ENCODE results near the gene DPEP2. TPM values are rescaled to one million over a fixed set of nuclear protein-coding genes. Genes with fewer than 3 reads are reported as not detected.

The DPEP2 gene
- total and polyA plus RNA-seq, 2 of the 13 experiments (the other 11 are each of a cell fraction or from before 2014, with no cell fraction given), result 0.18 TPM; not detected in 1

DNA sequence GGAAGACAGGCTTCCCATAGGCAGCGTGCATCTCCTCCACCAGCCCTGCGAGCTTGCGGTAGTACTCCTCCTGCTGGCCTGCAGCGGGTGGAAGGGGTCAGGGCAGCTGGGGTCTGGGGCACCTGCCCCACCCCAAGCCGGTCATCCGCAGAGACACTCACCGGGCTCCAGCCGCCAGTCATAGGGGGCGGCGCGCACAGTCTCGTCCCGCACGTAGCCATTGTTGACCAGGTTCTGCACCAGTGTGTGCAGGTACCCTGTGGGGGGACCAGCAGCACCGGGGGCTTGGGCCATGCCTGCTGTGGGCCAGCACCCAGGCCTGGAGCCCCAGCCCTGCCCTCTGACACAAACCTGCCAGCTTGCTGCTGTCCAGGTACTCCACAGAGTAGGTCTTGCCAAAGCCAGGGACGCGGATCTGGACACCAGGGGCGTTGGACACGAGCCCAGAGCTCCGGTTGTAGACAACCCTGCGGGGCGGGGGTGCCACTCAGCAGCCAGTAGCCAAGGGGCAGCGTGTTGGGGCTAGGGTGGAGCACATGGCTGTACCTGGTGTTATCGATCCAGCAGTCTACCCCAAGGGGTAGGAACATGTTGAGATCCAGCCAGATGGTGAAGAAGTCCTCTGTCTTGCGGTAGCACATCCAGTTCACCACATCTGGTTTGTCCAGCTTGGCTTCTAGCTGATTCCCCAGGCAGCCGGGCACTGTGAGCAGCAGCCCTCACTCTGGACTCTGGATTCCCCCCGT is 56.6 kb downstream of the DPEP2 start (continued):
- TF ChIP-seq, protein P1, sequence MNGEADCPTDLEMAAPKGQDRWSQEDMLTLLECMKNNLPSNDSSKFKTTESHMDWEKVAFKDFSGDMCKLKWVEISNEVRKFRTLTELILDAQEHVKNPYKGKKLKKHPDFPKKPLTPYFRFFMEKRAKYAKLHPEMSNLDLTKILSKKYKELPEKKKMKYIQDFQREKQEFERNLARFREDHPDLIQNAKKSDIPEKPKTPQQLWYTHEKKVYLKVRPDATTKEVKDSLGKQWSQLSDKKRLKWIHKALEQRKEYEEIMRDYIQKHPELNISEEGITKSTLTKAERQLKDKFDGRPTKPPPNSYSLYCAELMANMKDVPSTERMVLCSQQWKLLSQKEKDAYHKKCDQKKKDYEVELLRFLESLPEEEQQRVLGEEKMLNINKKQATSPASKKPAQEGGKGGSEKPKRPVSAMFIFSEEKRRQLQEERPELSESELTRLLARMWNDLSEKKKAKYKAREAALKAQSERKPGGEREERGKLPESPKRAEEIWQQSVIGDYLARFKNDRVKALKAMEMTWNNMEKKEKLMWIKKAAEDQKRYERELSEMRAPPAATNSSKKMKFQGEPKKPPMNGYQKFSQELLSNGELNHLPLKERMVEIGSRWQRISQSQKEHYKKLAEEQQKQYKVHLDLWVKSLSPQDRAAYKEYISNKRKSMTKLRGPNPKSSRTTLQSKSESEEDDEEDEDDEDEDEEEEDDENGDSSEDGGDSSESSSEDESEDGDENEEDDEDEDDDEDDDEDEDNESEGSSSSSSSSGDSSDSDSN (CRISPR knock-in tag; IDR thresholded peaks at IDR 0.05), result peak; percentile 7
- TF ChIP-seq ZC3H4 (CRISPR knock-in tag; IDR thresholded peaks at IDR 0.05; ENCODE audit: borderline replicate concordance), result peak; percentile 72; the same call in 1 of the 2 replicates
- TF ChIP-seq, protein P2, sequence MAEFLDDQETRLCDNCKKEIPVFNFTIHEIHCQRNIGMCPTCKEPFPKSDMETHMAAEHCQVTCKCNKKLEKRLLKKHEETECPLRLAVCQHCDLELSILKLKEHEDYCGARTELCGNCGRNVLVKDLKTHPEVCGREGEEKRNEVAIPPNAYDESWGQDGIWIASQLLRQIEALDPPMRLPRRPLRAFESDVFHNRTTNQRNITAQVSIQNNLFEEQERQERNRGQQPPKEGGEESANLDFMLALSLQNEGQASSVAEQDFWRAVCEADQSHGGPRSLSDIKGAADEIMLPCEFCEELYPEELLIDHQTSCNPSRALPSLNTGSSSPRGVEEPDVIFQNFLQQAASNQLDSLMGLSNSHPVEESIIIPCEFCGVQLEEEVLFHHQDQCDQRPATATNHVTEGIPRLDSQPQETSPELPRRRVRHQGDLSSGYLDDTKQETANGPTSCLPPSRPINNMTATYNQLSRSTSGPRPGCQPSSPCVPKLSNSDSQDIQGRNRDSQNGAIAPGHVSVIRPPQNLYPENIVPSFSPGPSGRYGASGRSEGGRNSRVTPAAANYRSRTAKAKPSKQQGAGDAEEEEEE (CRISPR knock-in tag; IDR thresholded peaks at IDR 0.05; ENCODE audit: borderline replicate concordance), result no peak
- TF ChIP-seq, protein P3, sequence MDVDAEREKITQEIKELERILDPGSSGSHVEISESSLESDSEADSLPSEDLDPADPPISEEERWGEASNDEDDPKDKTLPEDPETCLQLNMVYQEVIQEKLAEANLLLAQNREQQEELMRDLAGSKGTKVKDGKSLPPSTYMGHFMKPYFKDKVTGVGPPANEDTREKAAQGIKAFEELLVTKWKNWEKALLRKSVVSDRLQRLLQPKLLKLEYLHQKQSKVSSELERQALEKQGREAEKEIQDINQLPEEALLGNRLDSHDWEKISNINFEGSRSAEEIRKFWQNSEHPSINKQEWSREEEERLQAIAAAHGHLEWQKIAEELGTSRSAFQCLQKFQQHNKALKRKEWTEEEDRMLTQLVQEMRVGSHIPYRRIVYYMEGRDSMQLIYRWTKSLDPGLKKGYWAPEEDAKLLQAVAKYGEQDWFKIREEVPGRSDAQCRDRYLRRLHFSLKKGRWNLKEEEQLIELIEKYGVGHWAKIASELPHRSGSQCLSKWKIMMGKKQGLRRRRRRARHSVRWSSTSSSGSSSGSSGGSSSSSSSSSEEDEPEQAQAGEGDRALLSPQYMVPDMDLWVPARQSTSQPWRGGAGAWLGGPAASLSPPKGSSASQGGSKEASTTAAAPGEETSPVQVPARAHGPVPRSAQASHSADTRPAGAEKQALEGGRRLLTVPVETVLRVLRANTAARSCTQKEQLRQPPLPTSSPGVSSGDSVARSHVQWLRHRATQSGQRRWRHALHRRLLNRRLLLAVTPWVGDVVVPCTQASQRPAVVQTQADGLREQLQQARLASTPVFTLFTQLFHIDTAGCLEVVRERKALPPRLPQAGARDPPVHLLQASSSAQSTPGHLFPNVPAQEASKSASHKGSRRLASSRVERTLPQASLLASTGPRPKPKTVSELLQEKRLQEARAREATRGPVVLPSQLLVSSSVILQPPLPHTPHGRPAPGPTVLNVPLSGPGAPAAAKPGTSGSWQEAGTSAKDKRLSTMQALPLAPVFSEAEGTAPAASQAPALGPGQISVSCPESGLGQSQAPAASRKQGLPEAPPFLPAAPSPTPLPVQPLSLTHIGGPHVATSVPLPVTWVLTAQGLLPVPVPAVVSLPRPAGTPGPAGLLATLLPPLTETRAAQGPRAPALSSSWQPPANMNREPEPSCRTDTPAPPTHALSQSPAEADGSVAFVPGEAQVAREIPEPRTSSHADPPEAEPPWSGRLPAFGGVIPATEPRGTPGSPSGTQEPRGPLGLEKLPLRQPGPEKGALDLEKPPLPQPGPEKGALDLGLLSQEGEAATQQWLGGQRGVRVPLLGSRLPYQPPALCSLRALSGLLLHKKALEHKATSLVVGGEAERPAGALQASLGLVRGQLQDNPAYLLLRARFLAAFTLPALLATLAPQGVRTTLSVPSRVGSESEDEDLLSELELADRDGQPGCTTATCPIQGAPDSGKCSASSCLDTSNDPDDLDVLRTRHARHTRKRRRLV (CRISPR knock-in tag; IDR thresholded peaks at IDR 0.05), result no peak
- 0 out of 2 replicates have a peak, but pooled peaks have one; percentile 33 for TF ChIP-seq MXD4 (CRISPR knock-in tag; IDR thresholded peaks at IDR 0.05)
- TF ChIP-seq ZNF484 (CRISPR knock-in tag; IDR thresholded peaks at IDR 0.05; ENCODE audit: borderline replicate concordance, low read depth), result 0 out of 2 replicates have a peak, but pooled peaks have one; percentile 55
- 0 out of 2 replicates have a peak, but pooled peaks have one; percentile 15 for TF ChIP-seq ZNF605 (CRISPR knock-in tag; IDR thresholded peaks at IDR 0.05)
- TF ChIP-seq SETDB1 (CRISPR knock-in tag; IDR thresholded peaks at IDR 0.05; ENCODE audit: borderline replicate concordance), result peak; percentile 44; the same call in 1 of the 2 replicates
- TF ChIP-seq, protein P4, sequence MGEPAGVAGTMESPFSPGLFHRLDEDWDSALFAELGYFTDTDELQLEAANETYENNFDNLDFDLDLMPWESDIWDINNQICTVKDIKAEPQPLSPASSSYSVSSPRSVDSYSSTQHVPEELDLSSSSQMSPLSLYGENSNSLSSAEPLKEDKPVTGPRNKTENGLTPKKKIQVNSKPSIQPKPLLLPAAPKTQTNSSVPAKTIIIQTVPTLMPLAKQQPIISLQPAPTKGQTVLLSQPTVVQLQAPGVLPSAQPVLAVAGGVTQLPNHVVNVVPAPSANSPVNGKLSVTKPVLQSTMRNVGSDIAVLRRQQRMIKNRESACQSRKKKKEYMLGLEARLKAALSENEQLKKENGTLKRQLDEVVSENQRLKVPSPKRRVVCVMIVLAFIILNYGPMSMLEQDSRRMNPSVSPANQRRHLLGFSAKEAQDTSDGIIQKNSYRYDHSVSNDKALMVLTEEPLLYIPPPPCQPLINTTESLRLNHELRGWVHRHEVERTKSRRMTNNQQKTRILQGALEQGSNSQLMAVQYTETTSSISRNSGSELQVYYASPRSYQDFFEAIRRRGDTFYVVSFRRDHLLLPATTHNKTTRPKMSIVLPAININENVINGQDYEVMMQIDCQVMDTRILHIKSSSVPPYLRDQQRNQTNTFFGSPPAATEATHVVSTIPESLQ (CRISPR knock-in tag; conservative IDR thresholded peaks at IDR 0.05), result no peak
- TF ChIP-seq MEIS1 (CRISPR knock-in tag; IDR thresholded peaks at IDR 0.05; ENCODE audit: borderline replicate concordance), result no peak
- 0 out of 2 replicates have a peak, but pooled peaks have one; percentile 10 for TF ChIP-seq MEF2D (CRISPR knock-in tag; IDR thresholded peaks at IDR 0.05)
- peak; percentile 47 for TF ChIP-seq PHF5A (CRISPR knock-in tag; IDR thresholded peaks at IDR 0.05; ENCODE audit: low read depth, unreplicated experiment)
- no peak for TF ChIP-seq SOX6 (IDR thresholded peaks at IDR 0.05)
- TF ChIP-seq SOX6 (CRISPR knock-in tag; IDR thresholded peaks at IDR 0.05), result no peak
- peak; percentile 69; the same call in 1 of the 2 replicates for TF ChIP-seq ZNF136 (CRISPR knock-in tag; IDR thresholded peaks at IDR 0.05; ENCODE audit: low read depth)

All from HepG2 (cell line).